GM18868 (cell line): Measurements from ENCODE around the gene KLK15.
"Not testable (repeated sequence)": the region's sequence is repeated elsewhere in the genome, so short reads cannot be mapped to it uniquely, and the experiment has no call there.

ENCODE experiments used
- ATAC-seq: cut with Tn5 transposase; IDR thresholded peaks from one replicate; pipeline ENCODE4 v1.9.1; 2021; ENCODE audit warnings: mild to moderate bottlenecking, moderate library complexity; ENCODE audit not compliant: unreplicated experiment

Gene KLK15

DNA sequence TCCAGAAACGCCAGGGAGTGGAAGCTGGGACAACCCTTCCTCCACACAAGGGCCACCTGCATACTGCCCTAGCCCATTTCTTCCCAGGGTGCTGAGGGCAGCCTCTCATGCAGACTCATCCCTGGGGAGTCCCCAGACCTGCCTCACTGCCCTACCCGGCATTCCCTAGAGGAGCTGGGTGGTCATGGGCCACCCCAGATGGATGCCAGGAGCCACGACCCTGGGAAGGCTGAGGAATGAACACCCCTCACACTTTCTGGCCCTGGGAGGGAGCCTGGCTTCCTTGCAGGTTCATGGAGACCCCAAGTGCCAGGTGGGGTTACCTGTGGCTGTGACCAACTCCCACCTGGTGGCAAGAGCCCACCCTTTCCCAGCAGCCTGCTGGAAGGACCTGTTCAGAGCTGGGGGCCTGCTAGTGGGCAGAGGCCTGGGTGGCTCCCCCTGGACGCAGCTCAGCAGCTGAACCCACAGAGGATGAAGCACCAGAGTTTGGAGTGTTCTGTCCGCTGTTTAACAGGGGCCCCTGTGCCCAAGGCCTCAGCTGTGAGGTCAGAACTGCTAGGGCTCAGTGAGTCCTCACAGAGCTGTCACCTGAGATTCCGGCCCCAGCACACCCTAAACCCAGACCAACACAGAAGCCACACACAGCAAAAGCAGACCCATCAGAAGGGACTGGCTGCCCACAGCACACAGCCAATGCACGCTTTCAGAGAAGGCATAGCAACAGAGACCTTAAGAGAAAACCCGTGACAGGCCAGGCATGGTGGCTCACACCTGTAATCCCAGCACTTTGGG lies 36.5 kb downstream of the KLK15 start:
- ATAC-seq: no peak

DNA sequence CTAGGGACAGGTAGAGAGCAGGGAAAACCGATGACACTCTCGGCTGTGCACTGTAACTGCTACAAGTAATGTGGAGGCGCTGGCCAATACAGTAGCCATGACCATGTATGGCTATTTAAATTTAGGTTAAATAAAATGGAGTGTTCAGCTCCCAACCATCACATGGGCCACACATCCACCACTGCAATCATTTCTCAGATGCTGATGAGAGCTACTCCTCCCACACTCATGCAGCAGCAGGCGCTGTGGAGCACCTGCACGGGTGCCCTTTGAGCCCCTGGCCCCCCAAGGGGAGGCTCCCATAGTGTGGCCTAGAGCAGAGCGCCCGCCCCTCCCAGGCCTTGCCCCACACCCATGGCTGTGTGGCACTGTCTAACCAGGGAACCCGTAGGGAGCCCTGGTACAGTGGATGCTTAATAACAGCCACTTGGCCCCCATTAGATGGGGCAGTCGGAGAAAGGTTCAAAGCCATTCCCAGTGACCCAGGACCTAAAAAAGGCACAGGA lies 37.2 kb downstream of the KLK15 start:
- no peak for ATAC-seq

DNA sequence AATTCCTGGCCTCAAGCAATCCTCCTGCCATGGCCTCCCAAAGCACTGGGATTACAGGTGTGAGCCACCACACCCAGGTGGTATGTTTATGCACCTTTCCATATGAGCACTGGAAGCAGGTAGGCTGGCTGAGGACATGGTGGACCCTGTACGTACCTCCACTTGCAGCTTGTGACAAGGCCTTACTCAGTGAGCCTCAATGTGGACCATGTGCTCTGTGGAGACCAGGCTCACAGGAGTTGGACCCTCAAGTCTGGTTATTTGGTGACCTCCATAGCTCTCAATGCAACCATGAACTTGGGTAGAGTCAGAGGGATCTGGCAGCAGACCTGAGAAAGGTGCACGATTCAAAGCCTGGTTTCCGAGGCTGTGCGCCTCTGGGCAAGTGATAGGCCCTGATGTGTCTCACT lies 37.7 kb downstream of the KLK15 start:
- ATAC-seq: no peak

DNA sequence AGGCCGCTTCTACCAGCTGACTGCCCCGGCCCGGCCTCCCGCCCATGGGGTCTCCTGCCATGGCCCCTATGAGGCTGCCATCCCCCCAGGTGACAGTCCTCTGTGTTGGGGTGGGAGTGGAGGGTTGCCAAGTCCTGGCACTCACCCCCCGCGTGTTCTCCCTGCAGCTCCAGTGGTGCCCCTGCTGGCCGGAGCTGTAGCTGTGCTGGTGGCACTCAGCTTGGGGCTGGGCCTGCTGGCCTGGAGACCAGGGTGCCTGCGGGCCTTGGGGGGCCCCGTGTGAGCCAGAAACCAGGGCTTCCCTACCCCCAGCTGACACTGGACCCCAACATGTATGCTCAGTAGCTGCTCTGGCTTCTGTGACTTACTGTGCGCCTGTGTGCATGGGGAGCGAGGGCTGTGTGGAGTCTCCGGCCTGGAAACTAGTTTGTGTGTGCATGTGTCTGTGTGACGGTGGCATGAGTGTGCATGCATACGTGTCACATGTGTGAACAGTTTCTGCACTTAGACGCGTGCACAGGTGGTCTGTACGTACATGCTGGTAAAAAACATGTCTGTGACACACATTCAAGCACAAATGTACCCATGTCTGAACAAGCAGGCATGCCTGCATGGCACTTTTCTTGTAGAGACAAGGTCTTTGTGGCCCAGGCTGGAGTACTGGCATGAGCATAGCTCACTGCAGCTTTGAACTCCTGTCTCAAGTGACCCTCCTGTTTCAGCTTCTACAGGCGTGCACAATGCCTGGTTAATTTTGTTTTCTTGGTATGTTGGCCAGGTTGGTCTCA lies 38.3 kb downstream of the KLK15 start:
- ATAC-seq: no peak

DNA sequence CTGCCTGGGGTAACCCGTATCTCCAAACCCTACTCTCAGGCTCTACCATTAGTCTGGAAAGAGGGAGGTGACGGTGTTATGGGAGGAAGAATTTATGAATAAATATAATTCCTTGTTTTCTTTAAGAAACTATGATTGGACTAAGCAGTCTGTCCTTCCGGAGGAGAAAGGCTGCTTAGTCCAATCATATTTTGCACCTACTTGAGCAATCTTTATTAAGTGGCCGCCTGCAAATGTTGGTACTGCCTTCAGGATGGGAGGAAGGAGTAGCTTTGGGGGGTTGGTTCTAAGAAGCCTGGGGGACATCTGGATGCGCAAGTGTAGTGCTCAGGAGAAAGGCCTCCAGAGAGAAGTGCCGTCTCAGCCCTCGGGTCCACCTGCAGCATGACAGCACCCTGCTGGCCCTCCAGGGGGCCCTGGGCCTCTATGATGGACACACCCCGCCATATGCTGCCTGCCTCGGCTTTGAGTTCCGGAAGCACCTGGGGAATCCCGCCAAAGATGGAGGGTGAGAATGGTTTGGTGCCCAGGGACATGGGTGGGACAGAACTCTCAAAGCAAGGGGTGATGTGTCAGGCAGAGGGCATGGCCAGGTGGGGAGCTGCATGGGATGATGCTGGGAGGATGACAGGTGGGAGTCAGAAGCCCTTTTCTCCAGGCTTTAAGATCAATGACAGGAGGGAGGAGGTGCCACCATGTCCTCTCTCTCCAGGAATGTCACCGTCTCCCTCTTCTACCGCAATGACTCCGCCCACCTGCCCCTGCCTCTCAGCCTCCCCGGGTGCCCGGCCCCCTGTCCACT lies 39.1 kb downstream of the KLK15 start:
- no peak for ATAC-seq

DNA sequence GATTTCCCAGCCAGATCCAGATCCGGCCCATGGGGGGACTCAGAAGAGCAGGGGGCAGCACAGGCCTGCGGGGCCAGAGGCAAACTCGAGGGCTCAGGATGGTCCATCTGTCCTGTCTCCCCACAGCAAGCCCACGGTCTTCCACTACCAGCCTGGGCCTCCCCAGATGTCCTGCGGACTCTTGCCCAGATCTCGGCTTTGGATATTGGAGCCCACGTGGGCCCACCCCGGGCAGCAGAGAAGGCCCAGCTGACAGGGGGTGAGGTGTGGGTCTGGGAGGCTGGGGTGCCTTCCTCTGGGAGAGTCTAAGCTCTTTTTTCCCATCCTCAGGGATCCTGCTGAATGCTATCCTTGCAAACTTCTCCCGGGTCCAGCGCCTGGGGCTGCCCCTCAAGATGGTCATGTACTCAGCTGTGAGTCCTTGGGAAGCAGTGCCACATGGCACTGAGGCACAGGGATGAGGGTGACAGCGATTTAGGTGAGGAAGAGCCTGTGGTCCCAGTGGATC lies 39.8 kb downstream of the KLK15 start:
- no peak for ATAC-seq

DNA sequence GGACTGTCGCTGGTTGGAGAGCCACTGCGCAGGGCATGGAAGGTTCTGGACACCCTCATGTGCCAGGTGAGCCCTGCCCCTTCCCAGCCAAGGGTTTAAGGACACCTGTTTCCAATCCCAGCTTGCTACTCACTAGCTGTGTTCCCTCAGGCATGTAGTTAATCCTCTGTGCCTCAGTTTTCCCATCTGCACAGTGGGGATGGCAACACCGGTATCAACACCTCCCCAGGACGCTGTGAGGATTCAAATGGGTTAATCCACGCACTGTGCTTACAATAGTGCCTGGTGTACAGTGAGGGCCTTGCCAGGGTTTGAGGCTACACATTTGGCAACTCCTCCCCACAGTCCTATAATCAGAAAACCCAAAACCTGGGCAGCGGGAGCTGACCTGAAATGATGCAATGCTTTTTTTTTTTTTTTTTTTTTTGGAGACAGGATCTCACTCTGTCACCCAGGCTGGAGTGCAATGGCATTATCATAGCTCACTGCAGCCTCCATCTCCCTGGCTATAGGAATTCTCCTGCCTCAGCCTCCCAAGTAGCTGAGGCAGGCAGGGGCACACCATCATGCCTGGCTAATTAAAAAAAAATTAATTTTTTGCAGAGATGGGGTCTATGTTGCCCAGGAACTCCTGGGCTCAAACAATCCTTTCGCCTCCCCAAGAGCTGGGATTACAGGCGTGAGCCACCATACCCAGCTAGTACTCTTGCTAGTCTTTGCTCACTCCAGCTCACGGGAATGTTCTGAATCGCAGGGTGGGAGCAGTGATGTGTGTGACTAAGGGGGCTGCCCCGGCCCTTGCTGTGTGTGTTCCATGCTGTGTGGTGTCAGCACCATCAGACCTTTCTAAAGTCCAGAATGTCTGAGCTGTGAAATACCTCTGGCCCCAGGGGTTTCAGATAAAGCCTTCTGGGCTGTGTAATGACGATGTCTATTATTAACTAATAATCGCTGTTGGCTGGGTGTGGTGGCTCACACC lies 40.8 kb downstream of the KLK15 start:
- ATAC-seq: no peak

DNA sequence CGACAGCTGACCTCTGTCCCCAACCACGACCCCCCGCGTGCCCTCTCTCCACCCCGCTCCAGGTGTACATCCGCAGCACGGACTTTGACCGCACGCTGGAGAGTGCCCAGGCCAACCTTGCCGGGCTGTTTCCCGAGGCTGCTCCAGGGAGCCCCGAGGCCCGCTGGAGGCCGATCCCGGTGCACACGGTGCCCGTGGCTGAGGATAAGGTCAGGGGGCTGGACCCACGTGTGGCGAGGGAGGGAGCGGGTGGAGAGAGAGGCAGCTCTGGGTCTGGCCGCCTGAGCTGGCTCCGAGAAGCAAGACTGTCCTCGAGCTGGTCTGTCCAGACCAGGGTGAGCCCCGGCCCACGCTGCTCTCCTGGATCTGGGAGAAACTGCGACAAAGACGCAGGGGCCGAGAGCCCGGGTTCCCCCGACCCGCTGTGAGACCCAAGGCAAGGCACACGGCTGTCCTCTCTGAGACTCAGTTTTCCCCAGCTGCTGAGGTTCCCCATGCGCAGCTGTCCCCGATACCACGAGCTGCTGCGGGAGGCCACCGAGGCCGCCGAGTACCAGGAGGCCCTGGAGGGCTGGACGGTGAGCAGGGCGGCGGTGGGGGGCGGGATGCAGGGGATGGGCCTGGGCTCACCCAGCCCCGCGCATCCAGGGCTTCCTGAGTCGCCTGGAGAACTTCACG lies 41.6 kb downstream of the KLK15 start:
- no peak for ATAC-seq

DNA sequence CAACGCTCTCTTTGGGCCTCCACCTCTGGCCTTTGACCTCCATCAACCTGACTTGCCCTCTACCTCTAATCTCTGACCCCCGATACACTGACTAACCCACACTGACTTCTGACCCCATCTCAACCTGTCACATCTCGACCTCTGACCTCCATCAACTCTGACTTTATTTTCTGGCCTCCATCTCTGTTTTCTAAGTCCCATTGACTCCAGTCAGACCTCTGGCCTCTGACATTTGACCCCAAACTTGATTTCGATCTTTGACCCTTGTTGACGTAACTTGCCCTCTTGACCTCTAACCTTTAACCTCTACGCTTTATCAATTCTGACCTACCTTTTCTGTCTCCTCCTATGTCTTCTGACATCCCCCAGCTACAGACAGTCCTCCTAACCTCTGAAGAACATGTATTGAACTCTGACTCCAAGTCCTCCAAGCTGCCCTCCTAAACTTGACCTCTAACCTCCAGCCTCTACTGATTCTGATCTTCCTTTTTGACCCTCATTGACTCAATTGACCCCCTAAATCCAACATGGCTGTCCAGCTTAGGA lies 42.4 kb downstream of the KLK15 start:
- no peak for ATAC-seq

DNA sequence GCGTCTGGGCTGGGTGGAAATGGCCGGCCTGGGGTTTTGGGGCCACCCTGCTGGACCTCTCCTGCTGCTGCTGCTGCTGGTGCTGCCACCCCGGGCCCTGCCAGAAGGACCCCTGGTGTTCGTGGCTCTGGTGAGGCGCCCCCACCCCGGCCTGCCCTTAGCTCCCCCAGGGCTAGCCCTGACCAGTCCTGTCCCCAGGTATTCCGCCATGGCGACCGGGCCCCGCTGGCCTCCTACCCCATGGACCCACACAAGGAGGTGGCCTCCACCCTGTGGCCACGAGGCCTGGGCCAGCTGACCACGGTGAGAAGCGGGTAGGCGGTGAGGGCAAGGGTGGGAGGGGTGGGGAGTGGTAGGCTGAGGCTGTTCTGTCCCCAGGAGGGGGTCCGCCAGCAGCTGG lies 43.0 kb downstream of the KLK15 start, which contains the start of gene ACP4:
ACP4 (plus strand) TSS at position 20 of the 400 bp plus-strand sequence; CDS start at position 20, 0 bp downstream.
- no peak for ATAC-seq

DNA sequence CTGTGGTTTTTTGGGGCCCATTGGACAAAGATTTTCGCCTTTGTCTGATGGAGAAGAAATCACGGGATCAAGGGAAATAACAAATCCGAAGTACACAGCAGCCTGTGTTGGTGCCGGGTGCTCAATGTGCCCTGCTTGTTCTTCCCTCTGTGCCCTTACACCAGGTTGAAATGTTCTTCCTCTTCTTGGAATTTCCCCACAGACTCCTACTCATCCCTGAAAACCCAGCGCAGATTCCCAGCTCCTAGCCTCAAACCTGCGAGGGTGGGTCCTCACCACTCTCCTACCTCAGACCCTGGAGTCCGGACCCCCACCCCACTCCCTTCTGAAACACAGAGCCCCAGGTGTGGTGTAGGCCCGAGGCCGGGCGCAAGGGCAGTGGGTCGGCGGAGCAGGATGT lies 48.0 kb downstream of the KLK15 start:
- ATAC-seq: no peak

DNA sequence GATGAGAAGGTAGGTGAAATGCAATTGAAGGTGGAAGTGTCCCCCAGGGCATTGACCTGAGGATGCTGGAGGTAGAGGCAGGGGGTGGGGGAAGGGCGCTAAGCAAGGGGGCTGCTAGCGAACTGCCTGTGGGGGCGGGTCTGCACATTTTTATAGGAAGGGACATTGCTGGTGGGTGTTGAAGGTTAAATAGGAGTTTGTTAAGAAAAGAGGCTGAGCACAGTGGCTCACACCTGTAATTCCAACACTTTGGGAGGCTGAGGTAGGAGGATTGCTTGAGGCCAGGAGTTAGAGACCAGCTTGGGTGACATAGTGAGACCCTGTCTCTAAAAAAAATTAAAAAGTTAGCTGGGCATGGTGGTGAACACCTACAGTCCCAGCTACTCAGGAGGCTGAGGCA lies 48.7 kb downstream of the KLK15 start:
- no peak for ATAC-seq

DNA sequence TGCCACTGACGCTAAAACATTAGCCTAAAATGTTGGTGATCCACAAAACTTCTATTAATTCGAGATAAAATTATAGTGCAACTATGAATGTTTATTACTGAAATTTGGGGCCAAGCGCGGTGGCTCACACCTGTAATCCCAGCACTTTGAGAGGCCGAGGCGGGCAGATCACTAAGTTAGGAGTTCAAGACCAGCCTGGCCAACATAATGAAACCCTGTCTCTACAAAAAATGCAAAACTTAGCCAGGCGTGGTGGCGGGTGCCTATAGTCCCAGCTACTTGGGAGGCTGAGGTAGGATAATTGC lies 49.6 kb downstream of the KLK15 start:
- ATAC-seq: not testable (repeated sequence)

DNA sequence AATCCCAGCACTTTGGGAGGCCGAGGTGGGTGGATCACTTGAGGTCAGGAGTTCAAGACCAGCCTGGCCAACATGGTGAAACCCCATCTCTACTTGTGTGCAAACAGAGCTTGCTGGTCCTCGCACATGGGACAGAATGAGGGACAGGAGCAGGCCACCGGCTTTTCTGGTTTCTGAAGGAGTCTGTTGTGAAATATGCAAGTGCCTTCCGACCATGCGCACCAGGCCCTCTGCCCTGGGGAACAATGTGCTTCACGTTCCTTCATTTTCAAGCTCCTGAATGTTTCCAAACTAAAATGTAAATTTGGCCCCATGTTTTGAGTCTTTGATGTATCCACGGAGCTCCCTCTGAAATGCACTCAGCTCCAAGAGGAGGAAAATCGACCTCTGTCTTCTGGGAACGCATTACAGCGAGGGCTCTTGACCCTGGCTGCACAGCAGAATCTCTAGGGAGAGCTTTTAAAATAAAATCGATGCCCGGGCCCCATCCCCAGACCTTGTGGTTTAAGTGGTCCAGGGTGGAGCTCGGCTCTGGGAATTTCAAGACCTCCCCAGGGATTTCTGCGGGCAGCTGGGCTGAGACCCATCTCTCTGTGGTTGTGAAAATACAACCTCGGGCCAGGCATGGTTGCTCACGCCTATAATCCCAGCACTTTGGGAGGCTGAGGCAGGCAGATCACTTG lies 52.5 kb downstream of the KLK15 start:
- no peak for ATAC-seq

DNA sequence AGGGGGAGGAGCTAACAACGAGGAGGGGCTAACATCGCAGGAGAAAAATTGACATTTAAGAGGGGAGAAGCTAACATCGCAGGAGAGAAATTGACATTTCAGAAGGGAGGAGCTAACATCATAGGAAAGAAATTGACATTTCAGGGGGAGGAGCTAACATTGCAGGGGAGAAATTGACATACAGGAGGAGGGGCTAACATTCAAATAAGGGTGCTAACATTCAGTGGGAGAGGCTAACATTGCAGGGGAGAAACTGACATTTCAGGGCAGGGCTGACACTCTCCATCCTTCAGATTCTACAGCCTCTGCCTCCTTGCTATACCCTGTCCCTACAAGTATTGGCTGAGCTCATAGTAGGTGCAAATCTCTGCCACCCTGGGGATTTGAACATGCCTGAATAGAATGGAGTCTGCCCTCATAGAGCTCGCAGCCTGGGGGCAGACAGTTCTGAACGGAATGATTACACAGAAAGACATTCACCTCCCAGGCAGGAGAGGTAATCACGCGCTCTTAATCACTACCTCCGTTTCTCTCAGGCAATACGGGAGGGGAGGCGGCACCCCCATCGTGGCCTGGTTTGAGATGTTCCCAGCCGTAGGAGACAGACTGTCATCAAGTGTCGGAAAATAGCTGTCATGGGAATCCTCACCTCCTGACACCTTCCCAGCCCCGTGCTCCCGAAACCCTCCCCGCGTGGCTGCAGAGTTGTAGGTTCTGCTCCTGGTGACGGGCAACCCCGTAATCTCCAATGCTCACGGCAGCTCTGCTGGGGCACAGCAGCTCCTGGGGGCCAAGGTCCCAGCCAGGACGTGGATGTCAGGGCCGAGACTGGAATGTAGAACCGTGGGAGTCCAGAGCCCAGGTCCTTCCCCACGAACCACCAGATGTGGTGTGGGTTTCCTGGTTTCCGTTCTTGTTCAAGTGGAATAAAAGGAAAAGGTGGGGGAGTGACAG lies 53.6 kb downstream of the KLK15 start:
- no peak for ATAC-seq

DNA sequence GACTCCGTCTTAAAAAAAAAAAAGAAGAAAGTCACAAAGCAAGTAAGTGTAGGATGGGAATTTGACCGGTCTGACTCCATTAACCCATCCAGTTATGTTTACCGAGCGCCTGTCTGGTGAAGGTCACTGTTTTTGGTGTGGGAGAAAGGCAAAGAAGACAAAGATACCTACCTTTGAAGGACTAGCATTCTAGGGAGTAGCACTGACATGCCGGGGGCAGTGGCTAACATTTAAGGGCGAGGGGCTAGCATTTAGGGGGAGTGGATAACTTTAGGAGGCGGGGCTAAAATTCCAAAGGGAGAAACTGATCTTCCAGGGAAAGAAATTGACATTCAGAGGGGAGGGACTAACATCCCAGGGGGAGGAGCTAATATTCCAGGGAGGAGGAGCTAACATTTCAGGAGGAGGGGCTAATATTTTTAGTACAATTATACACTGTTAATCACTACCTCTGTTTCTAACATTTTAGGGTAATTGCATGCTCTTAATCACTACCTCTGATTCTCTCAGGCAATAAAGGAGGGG lies 54.4 kb downstream of the KLK15 start:
- no peak for ATAC-seq

DNA sequence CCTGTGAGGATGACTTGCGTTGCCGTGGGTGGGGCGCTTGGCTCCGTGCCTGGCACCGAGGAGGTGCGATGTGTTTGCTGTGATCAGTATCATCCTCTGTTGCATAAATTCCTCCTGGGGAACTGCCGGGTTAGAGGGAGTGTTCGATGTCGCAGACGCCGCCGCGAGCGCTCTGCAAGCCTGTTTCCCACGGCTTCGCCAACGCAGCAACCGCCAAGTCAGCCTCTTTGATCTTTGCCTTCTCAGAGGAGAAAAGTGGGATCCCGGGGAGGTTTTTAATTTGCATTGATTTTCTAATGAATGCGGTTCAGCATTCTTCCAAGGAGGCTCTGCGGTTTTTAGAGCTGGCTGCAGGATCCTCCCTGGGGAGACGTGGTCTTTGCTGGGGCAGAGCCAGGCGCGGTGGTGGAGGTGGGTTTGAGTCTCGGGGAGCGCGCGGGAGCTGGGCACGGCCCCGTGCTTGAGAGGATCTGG lies 55.5 kb downstream of the KLK15 start:
- no peak for ATAC-seq
